PC-3 (cell line): ENCODE measurements around the gene GFM2.

Experiments
- CTCF ChIP-seq: fragments of 300-600 bp; sonication (generic); conservative IDR thresholded peaks from 2 replicates; pipeline ENCODE4 v1.5.1; 2017; ENCODE audit warnings: antibody characterized with exemption, low read depth, mild to moderate bottlenecking, low read length
- EZH2 ChIP-seq: fragments of 300-600 bp; sonication (generic); IDR thresholded peaks from one replicate; pipeline ENCODE4 v1.6.1; 2017; ENCODE audit warnings: antibody characterized with exemption, mild to moderate bottlenecking, low read length; ENCODE audit not compliant: unreplicated experiment
- EZH2phosphoT487 ChIP-seq: fragments of 300-600 bp; sonication (generic); IDR thresholded peaks from 2 replicates; pipeline ENCODE4 v1.6.1; 2018; ENCODE audit warnings: mild to moderate bottlenecking, antibody characterized with exemption, low read length, borderline replicate concordance

- TF ChIP-seq CTCF (no peak), EZH2 (no peak), EZH2phosphoT487 (no peak)
These were observed 44.0 kb upstream of the GFM2 start for GRCh38 chr5:74810915-74811314.
